Activated CD4-positive, alpha-beta T cell treated with anti-CD3 and anti-CD28 coated beads for 36 hours (primary cell): ENCODE results near the gene KISS1. TPM values are rescaled to one million over a fixed set of nuclear protein-coding genes. Genes with fewer than 3 reads are reported as not detected.

Experiments used
- ATAC-seq: fragments of 200-7000 bp; cut with Tn5 transposase; one replicate; pipeline ENCODE4 v1.10.0; 2021; ENCODE audit warnings: mild to moderate bottlenecking, moderate library complexity
- CTCF ChIA-PET: fragments of 350-600 bp; sonication (Branson Sonifier 250); formaldehyde crosslinking; loops from one replicate; lab custom pipeline; 2021; ENCODE audit warnings: antibody characterized with exemption; lab: Charles Lee
- POLR2A ChIA-PET: fragments of 350-600 bp; sonication (Branson Sonifier 250); formaldehyde crosslinking; loops from one replicate; lab custom pipeline; 2021; ENCODE audit warnings: antibody characterized with exemption, inconsistent platforms; lab: Charles Lee
- DNase-seq: peaks from one replicate; pipeline ENCODE4 v3.0.0-alpha.2; 2020
- H3K27ac Mint-ChIP-seq: one replicate; pipeline ENCODE4 v1.8.0; 2021; ENCODE audit warnings: mixed read lengths
- H3K27me3 Mint-ChIP-seq: one replicate; pipeline ENCODE4 v1.8.0; 2021; ENCODE audit warnings: mixed read lengths
- H3K36me3 Mint-ChIP-seq: one replicate; pipeline ENCODE4 v1.8.0; 2021; ENCODE audit warnings: low read depth, mixed read lengths
- H3K4me1 Mint-ChIP-seq: one replicate; pipeline ENCODE4 v1.8.0; 2021; ENCODE audit warnings: mixed read lengths
- H3K4me3 Mint-ChIP-seq: one replicate; pipeline ENCODE4 v1.8.0; 2021; ENCODE audit warnings: mild to moderate bottlenecking, moderate library complexity, mixed read lengths
- H3K9me3 Mint-ChIP-seq: one replicate; pipeline ENCODE4 v1.8.0; 2021; ENCODE audit warnings: low read depth, mixed read lengths
- intact Hi-C, 2 experiments: fragments of 100-400 bp; cut with DNase I in 1 of 2; cut with micrococcal nuclease in 1 of 2; formaldehyde crosslinking; loops; one replicate each; pipeline versions ENCODE4 v1.14.2 to v1.15.1; 2022 to 2024; cut with DNase I, micrococcal nuclease
- total RNA-seq, 2 experiments: library from RNA; stranded (reverse); gene quantifications; one replicate each; pipeline ENCODE4 v1.2.3, GENCODE V29; 2021

The KISS1 gene
- total RNA-seq, 2 experiments from 2014 or later, result not detected

DNA sequence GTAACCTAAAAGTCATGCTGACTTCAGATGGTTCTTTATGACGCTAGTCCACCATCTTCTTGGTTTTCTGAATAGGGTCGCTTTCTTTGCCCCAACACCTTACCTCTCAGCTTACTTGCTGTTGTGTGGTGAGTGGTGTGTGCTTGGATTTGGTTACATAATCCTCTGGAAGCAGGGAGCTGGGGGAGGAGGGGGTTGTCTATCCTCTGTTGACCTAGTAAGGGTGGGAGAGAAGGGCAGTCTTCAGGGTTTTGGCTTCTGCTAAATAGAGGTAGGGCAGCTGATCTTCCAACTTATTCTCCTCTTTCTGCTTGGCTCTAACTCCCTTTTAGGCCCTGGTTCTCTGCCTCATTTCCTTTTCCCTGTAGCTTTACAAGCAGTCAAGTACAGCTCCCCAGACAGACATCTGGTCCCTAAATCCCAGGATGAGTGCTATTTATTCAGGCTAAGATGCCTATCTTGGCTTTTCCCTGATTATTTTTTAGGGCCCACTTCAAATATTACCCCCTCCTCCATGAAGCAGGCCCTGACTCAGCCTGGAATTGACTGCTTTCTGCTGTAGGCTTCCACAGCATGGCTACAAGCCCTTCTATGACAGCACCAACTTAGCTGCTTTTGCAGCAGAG lies 23.8 kb downstream of the KISS1 start:
- ChIA-PET CTCF (interaction anchor here (1.2 to 1.4 kb wide), 2 partner anchors 9 to 20 kb away, joined by 3 to 6 read pairs; no protein-coding TSS in a partner anchor), POLR2A (no interaction called here)
- Mint-ChIP-seq H3K36me3 (peaks cover 6% of the 10 kb centered on the region), H3K4me3 (no peak overlapping the region), H3K4me1 (no peaks in the 10 kb centered on the region), H3K27ac (no peak overlapping the region), H3K9me3 (peaks cover 24% of the 10 kb centered on the region), H3K27me3 (peaks cover 4% of the 10 kb centered on the region)
- intact Hi-C loops, result no loop called here
- DNase-seq, result no peak
- no peak for ATAC-seq

DNA sequence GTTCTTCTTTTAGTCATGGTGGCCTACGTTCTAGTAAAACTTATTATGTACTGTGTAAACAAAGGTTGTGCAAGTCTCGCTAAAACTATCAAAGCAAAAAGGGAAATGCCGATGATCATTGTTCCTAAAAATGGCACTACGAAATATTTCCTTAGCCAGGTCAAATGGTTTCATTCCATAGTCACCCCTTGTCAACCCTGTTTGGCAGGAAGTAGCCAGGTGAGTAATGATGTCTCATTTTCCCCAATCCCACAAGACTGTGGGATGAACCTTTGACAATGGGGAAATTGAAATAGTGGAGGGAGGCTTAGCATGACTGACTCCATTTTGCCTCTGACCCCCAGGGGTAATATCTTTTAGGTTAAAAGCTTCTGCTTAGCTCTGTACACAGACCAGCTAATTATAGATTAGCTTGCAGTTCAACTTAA lies 24.5 kb downstream of the KISS1 start:
- H3K27ac Mint-ChIP-seq, result no peak overlapping the region

DNA sequence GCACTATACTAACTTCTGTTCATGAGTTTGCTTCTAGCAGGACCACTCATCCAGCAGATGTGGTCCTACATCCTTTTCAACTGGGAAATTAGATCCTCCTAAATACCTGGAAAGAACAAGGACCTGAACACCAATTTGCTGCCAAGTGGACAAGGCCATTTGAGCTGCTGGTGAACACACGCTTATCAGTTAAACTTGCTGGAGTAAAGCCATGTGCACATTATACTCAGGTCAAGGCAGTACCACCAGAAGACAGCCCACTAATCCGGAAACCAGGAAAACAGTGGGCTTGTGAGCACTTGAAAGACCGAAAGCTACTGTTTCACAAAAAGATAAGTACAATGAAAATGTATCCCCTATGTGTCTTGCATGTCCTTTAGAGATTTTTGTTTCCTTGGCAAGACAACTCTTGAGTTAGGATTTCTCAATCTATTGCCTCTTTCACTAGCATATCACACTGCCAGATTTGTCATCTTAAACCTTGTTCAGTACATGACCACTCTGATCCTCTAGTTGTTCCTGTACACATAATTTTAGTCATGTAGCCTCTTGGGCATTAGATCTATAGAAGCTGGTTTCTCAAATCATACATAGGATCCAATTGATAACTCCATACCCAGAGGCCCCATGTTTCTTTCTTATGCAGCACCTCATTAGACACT lies 25.7 kb downstream of the KISS1 start:
- ATAC-seq (no peak), DNase-seq (no peak)
- Mint-ChIP-seq H3K9me3 (peaks cover 28% of the 10 kb centered on the region), H3K27ac (no peak overlapping the region), H3K27me3 (peaks cover 6% of the 10 kb centered on the region), H3K4me3 (no peak overlapping the region), H3K36me3 (peaks cover 6% of the 10 kb centered on the region), H3K4me1 (no peaks in the 10 kb centered on the region)
- ChIA-PET POLR2A (no interaction called here), CTCF (interaction anchor here (0.7 to 1.0 kb wide), 3 partner anchors 169 to 194 kb away, joined by 3 to 7 read pairs (median 3); partner anchors contain the start of gene PLEKHA6)
- intact Hi-C loops, result no loop called here

More for the DNA sequence above, 24.5 kb downstream of the KISS1 start:
- Mint-ChIP-seq H3K27me3 (peaks cover 4% of the 10 kb centered on the region), H3K4me3 (no peak overlapping the region), H3K4me1 (no peaks in the 10 kb centered on the region), H3K9me3 (peaks cover 28% of the 10 kb centered on the region), H3K36me3 (peaks cover 6% of the 10 kb centered on the region)
- POLR2A ChIA-PET, result no interaction called here
- ATAC-seq, result no peak
- CTCF ChIA-PET, result interaction anchor here (0.7 to 1.4 kb wide), 3 partner anchors 9 to 188 kb away, joined by 3 to 7 read pairs (median 6); partner anchors contain the start of gene PLEKHA6
- intact Hi-C loops, result no loop called here
- no peak for DNase-seq

DNA sequence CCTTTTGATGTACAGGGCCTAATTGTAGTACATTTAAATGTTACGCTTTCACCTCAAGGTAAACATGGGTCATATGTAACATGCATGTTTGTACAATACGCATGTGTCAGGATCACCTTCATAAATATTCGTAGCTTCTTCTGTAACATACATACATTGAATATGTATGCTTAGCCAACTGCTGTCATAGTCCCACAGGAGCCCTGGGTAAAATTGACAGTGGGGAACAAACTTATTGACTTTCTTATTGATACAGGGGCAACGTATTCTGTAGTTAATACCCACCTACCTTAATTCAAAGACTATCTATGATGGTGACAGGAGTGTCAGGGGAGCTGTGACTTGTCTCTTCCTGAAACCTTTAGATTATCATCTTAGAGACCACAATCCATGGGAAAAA lies 26.4 kb downstream of the KISS1 start:
- intact Hi-C loops, result no loop called here
- H3K4me1 Mint-ChIP-seq, result no peaks in the 10 kb centered on the region
- DNase-seq, result no peak
- POLR2A ChIA-PET, result no interaction called here
- no peak overlapping the region for H3K27ac Mint-ChIP-seq
- H3K36me3 Mint-ChIP-seq, result peaks cover 6% of the 10 kb centered on the region
- CTCF ChIA-PET, result interaction anchor here (0.7 to 1.0 kb wide), 2 partner anchors 170 to 194 kb away, joined by 3 read pairs; no protein-coding TSS in a partner anchor
- H3K9me3 Mint-ChIP-seq, result peaks cover 28% of the 10 kb centered on the region
- no peak overlapping the region for H3K4me3 Mint-ChIP-seq
- no peak for ATAC-seq
- H3K27me3 Mint-ChIP-seq, result peaks cover 6% of the 10 kb centered on the region

DNA sequence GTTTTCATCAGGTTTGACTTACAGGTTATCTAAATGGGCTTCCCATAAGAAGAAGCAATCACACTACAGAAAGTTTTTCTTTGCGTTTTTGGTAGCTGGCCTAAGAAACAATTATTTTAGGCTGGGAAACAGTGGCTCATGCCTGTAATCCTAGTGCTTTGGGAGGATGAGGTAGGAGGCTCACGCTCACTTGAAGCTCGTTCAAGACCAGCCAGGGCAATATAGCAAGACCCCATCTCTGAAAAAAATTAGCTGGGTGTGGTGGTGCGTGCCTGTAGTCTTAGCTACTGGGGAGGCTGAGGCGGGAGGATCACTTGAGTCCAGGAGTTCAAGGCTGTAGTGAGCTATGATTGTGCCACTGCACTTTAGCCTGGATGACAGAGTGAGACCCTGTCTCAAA lies 28.6 kb downstream of the KISS1 start:
- POLR2A ChIA-PET, result no interaction called here
- peaks cover 2% of the 10 kb centered on the region for H3K27me3 Mint-ChIP-seq
- CTCF ChIA-PET, result interaction anchor here (1.0 to 1.9 kb wide), 11 partner anchors 13 to 335 kb away, joined by 3 to 10 read pairs (median 4); no protein-coding TSS in a partner anchor
- no peak for DNase-seq
- H3K27ac Mint-ChIP-seq, result no peak overlapping the region
- no peak overlapping the region for H3K4me3 Mint-ChIP-seq
- no peaks in the 10 kb centered on the region for H3K4me1 Mint-ChIP-seq
- H3K36me3 Mint-ChIP-seq, result peaks cover 6% of the 10 kb centered on the region
- no peak for ATAC-seq
- intact Hi-C loops, result no loop called here
- H3K9me3 Mint-ChIP-seq, result peaks cover 28% of the 10 kb centered on the region

DNA sequence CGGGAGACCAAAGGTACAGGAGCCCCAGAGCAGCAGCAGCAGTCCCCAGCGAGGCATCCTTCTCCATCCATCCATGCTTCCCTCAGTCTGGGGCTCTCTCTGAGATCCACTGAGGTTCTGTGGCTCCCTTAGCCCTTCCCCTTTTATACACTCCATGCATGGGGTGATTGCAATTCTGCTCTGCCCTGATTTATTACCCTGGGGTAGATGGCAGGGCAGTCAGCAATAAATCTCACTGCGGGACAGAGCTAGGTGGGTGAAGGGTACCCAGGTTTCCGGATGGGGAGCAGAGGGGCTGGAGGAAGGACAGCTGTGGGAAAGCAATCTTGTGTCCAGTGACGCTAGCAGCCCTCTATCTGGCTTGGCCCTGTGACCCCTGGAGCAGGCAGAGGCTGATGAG lies 30.1 kb downstream of the KISS1 start, which contains the start of gene REN:
Gene REN, minus strand, starts transcription at position 119 of the 400 bp plus-strand sequence. Its CDS starts 44 bp downstream, at position 75.
- POLR2A ChIA-PET, result no interaction called here
- no peak for ATAC-seq
- Mint-ChIP-seq H3K9me3 (peaks cover 22% of the 10 kb centered on the region), H3K4me3 (no peak within 1 kb of the TSS), H3K27ac (no peak within 1 kb of the TSS), H3K4me1 (peaks cover 1% of the 10 kb centered on the region), H3K36me3 (peaks cover 3% of the 10 kb centered on the region), H3K27me3 (peaks cover 3% of the 10 kb centered on the region)
- DNase-seq, result no peak
- intact Hi-C loops, result no loop called here
- CTCF ChIA-PET, result interaction anchor here (1.3 to 4.7 kb wide), 3 partner anchors 40 to 195 kb away, joined by 4 to 57 read pairs (median 5); partner anchors contain the start of gene PLEKHA6

DNA sequence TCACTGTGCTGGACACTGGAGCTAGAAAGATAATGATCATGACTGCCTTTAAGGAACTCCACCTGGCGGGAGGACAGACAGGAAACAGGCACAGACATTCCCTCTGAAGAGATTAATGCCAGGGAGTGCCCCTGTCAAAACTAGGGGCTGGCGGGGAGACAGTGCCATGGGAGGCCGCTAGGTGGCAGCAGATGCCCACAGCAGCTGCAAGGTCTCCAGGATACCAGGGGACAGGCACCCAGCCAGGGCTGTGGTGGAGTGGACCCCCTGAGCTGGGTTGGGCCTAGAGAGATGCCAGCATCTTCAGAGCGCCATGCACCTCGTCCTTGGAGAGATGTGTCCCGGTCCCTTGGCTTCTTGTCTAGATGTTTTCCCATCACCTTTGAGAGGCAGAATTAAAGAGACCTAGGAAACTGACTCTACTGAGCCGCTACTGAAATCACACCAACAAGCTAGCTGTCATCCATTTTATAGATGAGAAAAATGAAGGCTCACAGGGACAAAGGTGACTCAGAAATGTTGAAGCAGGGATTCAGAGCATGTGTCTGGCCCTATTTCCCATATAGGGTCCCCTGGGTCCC lies 33.7 kb downstream of the KISS1 start:
- Mint-ChIP-seq H3K27ac (no peak overlapping the region), H3K27me3 (peaks cover 7% of the 10 kb centered on the region), H3K4me1 (peaks cover 1% of the 10 kb centered on the region), H3K36me3 (no peaks in the 10 kb centered on the region), H3K9me3 (peaks cover 5% of the 10 kb centered on the region), H3K4me3 (no peak overlapping the region)
- POLR2A ChIA-PET, result interaction anchor here (0.9 kb wide), 1 partner anchor 236 kb away, joined by 3 read pairs; no protein-coding TSS in a partner anchor
- intact Hi-C loops, result loop anchor here (1.0 to 2.0 kb wide), 5 partner anchors 45 to 644 kb away; no protein-coding TSS in a partner anchor
- ATAC-seq, result peak; percentile 98
- peak; percentile 88 for DNase-seq
- CTCF ChIA-PET, result interaction anchor here (0.6 to 4.7 kb wide), 43 partner anchors 8 to 1327 kb away, joined by 3 to 57 read pairs (median 4); partner anchors contain the start of genes GOLT1A and PLEKHA6

DNA sequence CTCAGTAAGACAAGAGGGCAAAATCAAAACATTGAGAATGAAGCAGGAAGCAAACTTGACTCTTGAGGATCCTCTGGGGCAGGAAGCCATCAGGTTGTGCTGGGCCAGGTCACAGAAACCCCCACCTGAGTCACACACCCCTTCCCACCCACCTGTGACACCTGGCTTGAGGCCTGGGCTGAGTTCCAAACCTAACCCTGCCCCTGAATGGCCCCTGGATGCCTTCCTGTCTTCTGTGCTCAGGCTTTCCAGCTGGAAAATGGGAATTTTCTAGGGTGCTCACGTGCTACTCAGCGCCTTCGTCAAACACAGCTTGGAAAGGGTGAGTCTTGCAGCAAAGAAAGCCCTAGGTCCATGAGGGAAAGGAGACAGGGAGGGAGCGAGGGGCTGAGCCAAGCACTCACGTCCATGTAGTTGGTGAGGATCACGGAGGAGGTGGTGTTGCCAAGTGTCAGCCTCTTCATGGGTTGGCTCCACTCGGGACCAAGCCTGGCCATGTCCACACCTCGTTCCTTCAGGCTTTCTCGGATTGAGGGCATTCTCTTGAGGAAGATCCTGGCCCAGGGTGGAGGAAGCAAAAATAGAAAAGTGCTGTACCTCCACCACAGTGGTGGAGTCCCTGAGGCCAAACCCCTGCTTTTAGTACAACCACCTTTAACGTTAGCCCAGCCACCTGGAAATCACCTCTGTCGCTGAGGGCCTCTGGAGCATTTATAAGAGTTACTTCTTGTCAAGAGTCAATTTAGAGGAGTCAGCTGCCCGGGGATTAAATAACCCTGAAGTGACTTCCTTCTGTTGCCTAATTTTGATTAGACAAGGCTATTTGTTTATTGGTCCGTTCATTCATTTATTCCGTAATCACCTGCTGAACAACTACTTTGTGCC lies 34.4 kb downstream of the KISS1 start:
- Mint-ChIP-seq H3K9me3 (no peaks in the 10 kb centered on the region), H3K27me3 (peaks cover 7% of the 10 kb centered on the region), H3K4me1 (peaks cover 1% of the 10 kb centered on the region), H3K4me3 (no peak overlapping the region), H3K27ac (no peak overlapping the region), H3K36me3 (no peaks in the 10 kb centered on the region)
- CTCF ChIA-PET, result interaction anchor here (0.5 to 4.7 kb wide), 22 partner anchors 9 to 924 kb away, joined by 3 to 57 read pairs (median 4); partner anchors contain the start of gene PLEKHA6
- POLR2A ChIA-PET, result no interaction called here
- ATAC-seq (no peak), DNase-seq (no peak)
- intact Hi-C loops, result loop anchor here (1.0 to 2.0 kb wide), 5 partner anchors 45 to 645 kb away; no protein-coding TSS in a partner anchor

DNA sequence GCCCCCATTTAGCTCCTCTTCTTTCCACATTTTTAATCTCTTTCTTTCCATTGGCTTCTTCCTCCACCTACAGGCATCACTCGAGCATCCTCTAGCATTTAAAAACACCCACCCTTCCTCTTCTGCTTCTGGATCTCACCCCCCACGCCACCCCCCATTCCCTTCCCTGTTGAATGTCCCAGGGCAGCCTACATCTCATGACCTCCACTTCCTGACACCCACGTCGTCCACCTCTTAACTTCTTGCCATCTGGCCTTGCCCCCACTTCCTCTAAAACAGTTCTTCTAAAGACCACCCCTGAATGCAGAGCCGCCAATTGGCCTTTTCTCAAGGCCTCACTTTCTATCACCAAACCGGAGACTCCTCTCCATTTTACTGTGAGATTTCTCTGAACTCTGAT lies 38.3 kb downstream of the KISS1 start:
- H3K4me1 Mint-ChIP-seq, result peaks cover 1% of the 10 kb centered on the region
- no peaks in the 10 kb centered on the region for H3K9me3 Mint-ChIP-seq
- POLR2A ChIA-PET, result no interaction called here
- DNase-seq (no peak), ATAC-seq (no peak)
- peaks cover 5% of the 10 kb centered on the region for H3K27me3 Mint-ChIP-seq
- no peak overlapping the region for H3K27ac Mint-ChIP-seq
- intact Hi-C loops, result no loop called here
- no peaks in the 10 kb centered on the region for H3K36me3 Mint-ChIP-seq
- H3K4me3 Mint-ChIP-seq, result no peak overlapping the region
- CTCF ChIA-PET, result interaction anchor here (1.8 kb wide), 1 partner anchor 241 kb away, joined by 8 read pairs; no protein-coding TSS in a partner anchor

DNA sequence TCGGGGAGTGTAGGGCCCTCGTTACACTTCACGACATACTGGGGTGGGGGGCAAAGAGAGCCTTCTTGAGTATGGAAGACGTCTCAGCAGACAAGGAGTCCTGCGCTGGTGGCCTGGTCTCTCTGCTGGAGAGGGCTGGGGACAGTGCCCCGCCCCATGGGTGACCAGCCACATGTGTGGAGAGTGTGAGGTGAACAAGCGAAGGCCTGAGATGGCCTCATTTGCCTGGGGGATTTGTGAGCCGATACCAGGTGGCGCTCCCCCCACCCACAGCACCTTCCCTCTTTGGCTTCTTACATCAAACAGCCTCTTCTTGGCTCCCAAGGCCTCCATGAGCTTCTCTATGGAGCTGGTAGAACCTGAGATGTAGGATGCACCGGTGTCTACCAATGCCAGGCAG lies 40.4 kb downstream of the KISS1 start:
- Mint-ChIP-seq H3K27me3 (peaks cover 2% of the 10 kb centered on the region), H3K9me3 (no peaks in the 10 kb centered on the region), H3K36me3 (no peaks in the 10 kb centered on the region), H3K27ac (no peak overlapping the region), H3K4me3 (no peak overlapping the region), H3K4me1 (peaks cover 4% of the 10 kb centered on the region)
- DNase-seq (no peak), ATAC-seq (no peak)
- ChIA-PET CTCF (interaction anchor here (0.6 to 2.1 kb wide), 2 partner anchors 51 to 233 kb away, joined by 3 to 6 read pairs; no protein-coding TSS in a partner anchor), POLR2A (no interaction called here)
- intact Hi-C loops, result no loop called here
